HG03280 (cell line): Measurements from ENCODE around the gene EN2.

Experiments used
- ATAC-seq: cut with Tn5 transposase; IDR thresholded peaks from one replicate; pipeline ENCODE4 v1.9.1; 2021; ENCODE audit warnings: mild to moderate bottlenecking, moderate library complexity; ENCODE audit not compliant: unreplicated experiment

Gene EN2

DNA sequence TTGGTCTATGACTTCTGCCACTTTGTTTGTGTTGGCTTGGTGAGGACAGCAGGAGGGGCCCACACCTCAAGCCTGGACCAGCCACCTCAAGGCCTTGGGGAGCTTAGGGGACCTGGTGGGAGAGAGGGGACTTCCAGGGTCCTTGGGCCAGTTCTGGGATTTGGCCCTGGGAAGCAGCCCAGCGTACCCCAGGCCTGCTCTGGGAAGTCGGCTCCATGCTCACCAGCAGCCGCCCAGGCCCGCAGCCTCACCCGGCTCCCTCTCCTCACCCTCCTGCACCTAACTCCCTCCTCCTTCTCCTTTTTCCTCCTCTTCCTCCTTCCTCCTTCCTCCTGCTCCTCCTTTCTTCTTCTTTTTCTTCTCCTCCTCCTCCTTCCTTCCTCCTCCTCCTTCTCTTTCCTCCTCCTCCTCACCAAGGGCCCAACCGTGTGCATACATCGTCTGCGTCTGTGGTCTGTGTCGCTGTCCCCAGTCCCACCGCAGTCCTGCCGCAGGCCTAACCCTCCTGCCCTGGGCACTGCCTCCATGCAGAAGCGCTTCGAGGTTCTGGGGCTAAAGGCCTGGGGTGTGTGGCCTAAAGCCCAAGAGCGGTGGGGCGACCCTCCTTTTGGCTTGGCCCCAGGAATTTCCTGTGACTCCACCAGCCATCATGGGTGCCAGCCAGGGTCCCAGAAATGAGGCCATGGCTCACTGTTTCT is 5.3 kb downstream of the EN2 start:
- ATAC-seq, result no peak

GRCh38 chr7:155464183-155464582 is 6.3 kb downstream of the EN2 start:
- no peak for ATAC-seq

DNA sequence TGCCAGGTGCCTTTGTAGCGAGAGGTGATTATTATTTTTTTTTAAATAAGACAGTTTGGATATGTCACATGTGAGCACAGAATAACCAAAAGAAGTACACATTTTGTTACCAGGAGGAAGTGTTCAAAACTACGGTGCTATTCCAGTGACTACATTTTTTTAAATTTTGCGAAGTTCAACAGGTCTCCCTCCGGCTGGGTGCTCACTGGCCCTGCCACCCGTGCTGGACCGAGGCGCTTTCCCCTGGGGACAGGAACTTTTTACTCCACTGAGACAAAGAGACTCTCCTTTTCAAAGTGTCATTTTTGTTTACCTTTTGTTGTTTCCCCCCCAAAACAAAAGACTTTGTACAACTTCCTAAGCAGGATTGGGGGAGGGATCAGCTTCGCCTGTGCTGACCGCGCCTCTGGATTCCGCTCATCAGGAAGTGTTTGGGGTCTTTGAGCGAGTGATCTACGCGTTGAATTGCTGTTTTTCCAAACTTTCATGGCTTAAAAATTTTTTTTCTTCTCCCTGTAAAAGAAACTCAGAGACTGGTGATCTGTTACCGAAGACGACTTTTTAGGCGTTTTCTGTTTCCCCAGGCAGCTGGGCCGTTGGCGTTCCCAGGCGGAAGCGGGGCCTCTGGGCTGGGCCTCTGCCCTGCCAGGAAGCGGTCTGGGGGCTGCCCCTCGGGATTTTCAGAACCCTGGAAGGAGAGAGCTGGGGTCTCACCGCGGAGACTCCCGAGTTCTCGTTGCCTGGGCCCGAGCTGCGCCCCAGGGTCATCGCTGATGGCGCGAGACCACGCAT is 7.2 kb downstream of the EN2 start:
- no peak for ATAC-seq

- no peak for ATAC-seq
Measured at GRCh38 chr7:155465761-155466141, 7.8 kb downstream of the EN2 start.

DNA sequence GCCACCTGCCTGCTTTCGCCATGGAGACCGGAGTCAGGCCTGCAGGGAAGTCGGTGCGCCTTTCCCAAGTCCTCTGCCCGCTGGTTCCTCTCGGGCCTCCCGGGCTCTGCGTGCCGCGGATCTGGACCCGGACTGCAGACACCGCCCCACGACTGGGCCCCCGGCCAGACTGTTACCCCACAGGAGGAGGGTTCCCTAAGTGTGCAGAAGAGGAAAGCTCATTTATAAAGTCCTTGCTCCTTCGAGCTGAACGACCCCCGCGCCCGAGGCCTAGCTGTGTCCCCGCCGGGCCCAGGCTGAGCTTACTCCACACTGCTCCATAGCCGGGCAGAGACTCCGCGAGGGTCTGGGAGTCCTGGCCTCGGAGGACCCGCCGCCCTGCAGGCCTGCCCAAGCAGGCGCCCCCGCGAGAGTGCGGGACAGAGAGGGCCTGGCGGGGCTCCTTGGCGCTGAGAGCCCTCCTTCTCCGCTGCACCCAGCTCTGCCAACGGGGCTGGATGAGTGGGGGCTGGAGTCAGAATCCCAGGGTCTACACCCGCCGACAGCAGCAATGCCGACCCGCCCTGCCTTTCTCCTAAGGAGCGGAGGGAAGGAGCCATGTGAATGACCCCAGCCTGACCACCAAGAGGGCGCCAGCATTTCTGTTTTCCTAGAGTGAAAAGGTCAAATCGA is 8.3 kb downstream of the EN2 start:
- no peak for ATAC-seq

DNA sequence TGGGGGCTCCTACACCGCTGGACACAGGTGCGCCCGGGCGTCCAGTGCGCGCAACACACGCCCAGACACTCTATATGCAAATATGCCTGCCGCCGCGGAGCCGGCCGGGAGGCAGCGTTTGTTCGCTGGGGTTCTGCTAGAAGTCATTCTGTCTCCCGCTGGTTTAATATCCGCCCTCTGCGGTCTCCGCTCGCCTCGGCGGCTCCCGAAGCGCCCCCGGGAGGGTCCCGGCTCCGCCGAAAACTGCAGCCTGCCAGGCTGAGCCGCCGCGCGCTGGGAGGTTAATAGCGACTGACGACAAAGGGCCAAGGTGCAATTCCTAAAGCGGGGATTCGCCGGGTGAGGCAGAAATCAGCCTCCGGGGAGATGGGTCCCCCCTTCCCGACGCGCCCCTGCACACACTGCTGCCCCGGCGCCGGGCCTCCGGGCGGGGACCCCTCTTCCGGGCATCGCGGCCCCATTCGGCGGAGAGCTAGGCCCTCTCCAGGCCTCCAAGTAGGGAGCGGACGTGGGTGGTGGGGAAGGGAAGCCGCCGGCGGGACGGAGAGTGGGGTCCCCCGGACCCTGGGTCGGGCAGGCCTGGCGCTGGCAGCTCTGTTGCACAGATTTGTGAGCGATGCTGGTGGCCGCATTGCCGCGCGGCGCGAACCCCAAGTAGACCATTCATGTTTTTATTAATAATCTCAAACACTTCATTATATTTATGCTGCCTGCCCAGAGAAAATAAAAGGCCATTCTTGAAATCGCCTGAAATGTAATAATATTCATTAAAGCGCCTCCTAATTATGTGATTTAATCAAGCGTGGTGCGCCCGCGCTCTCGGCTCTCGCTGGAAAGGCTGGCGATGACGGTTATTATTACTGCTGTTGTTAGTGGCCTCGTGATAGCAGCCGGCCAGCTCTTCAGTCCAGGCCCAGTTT is 9.1 kb downstream of the EN2 start:
- no peak for ATAC-seq

- ATAC-seq, result no peak
Measured at GRCh38 chr7:155467846-155468784, 10.2 kb downstream of the EN2 start.

DNA sequence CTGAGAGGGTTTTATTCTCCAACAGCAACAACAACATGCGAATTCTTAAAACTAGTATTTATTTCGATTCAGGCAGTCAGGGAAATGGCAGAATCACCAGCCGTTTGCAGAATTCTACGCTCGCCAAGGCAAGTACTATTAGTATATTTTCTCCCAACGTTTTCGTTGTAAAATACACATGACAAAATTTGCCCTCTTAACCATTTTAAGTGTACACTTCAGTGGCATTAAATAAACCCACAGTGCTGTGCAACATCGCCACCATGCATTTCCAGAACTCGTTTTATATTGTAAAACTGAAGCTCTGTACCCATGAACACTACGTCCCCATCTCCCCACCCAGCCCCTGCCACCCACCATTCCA is 10.8 kb downstream of the EN2 start:
- ATAC-seq, result no peak

- no peak for ATAC-seq
Measured at GRCh38 chr7:155469311-155470185, 11.6 kb downstream of the EN2 start.

DNA sequence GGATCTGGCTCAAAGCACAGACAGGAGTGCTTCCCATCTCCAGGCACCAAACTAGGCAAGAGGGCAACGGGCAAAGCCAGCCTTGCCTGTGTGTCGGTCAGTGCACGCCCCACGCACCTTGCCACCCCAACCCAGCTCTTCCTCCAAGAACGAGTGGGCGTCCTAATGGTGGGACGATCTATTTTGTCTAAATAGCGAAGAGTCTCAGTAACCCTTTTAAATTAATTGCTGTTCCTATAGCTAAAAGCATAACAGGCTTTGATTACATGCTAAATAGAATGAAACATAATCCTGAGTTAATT is 12.2 kb downstream of the EN2 start:
- ATAC-seq, result no peak

DNA sequence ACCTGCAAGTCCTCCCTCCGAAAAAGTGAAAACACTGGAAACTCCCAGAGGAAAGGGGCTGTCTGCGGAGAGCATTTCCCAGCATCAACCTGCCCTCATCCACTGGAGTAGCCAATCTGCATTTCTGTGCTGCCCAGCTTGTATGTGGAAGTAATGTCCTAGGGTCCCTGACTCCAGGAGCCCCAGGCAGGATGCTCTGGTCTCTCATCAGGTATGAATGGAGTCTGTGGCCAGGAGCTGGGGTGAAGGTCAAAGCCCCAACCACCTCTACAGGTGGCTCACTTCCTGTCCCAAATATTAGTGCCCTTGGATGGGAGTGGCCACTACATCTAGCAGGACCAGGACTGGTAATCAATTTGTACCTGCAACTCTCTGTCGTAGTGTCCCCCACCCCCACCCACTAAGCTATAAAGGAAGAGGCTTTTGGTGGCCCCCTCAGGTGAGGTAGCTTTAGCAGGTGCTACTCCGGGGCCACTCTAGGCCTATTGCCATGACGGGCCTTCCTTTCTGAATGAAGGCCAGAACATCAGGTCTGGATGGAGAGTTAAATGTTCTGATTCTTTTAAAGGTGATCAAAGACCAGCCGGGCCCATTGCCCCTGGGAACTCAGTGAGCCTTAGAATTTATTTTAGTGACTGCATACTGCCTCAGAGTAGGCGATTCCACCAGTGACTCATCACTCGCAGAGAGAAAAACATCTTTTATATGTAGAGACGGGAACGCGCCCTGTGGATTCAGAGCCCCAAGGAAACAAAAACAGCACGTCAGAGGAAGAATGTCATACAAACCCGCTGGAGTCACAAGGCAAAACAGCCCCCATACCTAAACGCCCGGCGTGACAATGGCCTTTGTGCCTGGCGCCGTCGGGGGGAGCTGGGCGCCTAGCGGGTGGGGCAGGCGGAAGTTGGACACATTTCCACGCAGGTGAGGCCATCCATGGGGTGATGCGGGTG is 13.0 kb downstream of the EN2 start:
- ATAC-seq, result no peak

DNA sequence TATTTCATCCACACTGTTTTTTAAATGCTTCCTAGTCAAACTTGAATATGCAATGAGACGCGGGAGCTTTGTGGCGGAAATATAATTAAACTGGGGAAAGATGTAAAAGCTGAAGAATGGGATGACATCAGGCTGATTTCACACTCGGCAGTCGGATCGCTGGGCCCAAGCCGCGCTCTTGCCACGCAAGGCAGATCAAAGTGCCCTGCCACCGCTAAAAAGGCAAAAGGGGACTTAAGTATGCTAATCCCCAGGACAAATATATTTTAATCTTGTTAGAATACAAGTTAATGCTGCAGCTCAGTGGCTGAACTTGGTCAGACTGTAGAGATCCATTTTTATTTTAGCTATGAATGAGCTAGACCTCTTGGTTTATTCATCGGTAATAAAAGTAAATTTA is 13.8 kb downstream of the EN2 start:
- no peak for ATAC-seq

DNA sequence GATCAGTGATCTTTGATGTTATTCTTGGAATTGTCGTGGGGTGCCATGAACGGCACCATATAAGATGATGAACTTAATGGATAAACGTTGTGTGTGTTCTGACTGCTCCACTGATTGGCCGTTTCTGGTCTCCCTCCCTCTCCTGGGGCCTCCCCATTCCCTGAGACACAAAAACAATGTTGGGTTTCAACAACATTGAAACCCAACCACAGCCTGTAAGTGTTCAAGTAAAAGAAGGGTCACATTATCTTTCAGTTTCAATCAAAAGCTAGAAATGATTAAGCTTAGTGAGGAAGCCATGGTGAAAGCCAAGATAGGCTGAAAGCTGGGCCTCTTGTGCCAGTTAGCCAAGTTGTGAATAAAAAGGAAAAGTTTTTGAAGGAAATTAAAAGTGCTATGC is 19.5 kb downstream of the EN2 start:
- ATAC-seq, result peak; percentile 87

GRCh38 chr7:155481764-155482163 is 23.8 kb downstream of the EN2 start:
- no peak for ATAC-seq

DNA sequence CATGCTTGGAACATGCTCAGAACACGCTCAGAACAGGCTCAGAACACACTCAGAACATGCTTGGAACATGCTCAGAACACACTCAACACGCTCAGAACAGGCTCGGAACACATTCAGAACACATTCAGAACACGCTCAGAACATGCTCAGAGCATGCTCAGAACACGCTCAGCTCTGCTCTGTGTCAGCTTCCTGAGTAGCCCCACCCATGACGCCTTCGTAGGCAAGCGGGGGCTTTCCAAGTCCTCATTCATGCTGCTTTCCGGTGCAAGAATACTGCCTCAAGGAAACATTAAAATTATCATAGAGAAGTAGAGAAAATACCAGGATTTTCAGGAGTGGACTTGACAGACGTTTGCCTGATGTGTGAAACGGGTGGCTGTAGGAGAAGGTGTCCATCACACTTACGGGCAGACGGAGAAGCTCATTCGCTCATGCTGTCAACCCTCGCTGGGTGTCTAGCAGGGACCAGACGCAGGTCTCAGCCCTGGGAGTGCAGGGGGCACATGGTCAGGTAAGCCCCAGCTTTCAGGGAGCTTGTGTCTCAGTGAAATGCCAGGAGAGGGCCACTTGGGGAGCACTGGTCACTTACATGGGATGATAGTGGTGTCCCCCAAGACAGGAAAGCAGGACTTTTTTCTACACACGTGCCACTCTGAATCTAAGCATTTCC is 24.7 kb downstream of the EN2 start:
- no peak for ATAC-seq

DNA sequence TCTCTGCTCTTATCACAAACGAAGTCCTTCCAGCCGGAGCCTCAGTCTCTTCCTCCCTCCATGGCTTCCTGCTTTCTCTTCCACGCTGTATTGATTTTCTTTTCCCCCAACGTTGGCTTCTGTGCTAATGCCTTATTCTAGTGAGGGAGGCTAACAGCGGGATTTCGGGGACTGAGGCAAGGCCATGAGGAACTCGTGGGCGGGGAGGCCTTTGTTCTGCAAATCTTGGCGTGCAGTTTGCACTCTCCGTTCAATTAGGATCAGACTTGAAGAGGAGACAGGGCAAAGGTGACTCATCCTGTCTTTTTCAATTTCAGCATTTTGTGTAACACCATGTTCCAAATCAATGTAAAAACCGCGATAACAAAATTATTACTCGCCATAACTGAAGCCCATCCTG is 25.3 kb downstream of the EN2 start:
- no peak for ATAC-seq

- no peak for ATAC-seq
Measured at GRCh38 chr7:155483868-155484325, 26.0 kb downstream of the EN2 start.
